HepG2 (cell line): Measurements from ENCODE around the gene RAB40C. TPM values are rescaled to one million over a fixed set of nuclear protein-coding genes. Genes with fewer than 3 reads are reported as not detected.
A peak's percentile ranks its signal among the peaks of the same experiment; 100 is the strongest.

Experiments
- ARID2 ChIP-seq: sonication (generic); formaldehyde crosslinking; IDR thresholded peaks from 2 replicates; pipeline ENCODE4 v1.8.1; 2022; ENCODE audit warnings: mild to moderate bottlenecking, missing genetic modification reagents, borderline replicate concordance
- EEA1 ChIP-seq: sonication (generic); formaldehyde crosslinking; IDR thresholded peaks from 2 replicates; pipeline ENCODE4 v1.5.1; 2020; ENCODE audit warnings: mild to moderate bottlenecking, missing genetic modification reagents, borderline replicate concordance
- ELF1 ChIP-seq: sonication (generic); formaldehyde crosslinking; IDR thresholded peaks from 2 replicates; pipeline ENCODE4 v1.4.0; 2020; ENCODE audit warnings: missing genetic modification reagents
- HOXA5 ChIP-seq: sonication (generic); formaldehyde crosslinking; IDR thresholded peaks from 2 replicates; pipeline ENCODE4 v1.4.0; 2020; ENCODE audit warnings: missing genetic modification reagents
- MAFK ChIP-seq, 2 experiments: IDR thresholded peaks in 1 of 2; conservative IDR thresholded peaks in 1 of 2; 2 replicates each; pipeline ENCODE4 v1.6.1; 2011; ENCODE audit warnings: improper control_type of control experiment in 2 of 2, low read length in 2 of 2
- MAX ChIP-seq: IDR thresholded peaks from 2 replicates; pipeline ENCODE4 v1.6.1; 2012; ENCODE audit warnings: inconsistent platforms
- MED8 ChIP-seq: sonication (generic); formaldehyde crosslinking; IDR thresholded peaks from 2 replicates; pipeline ENCODE4 v1.8.1; 2023; ENCODE audit warnings: mild to moderate bottlenecking, missing genetic modification reagents; ENCODE audit not compliant: insufficient replicate concordance
- MTA3 ChIP-seq: sonication (generic); formaldehyde crosslinking; IDR thresholded peaks from 2 replicates; pipeline ENCODE4 v1.4.0; 2020; ENCODE audit warnings: missing genetic modification reagents
- MYC ChIP-seq: sonication (generic); formaldehyde crosslinking; IDR thresholded peaks from 2 replicates; pipeline ENCODE4 v1.9.0; 2021; ENCODE audit warnings: missing genetic modification reagents, borderline replicate concordance
- PHB2 ChIP-seq: fragments of 450-650 bp; IDR thresholded peaks from 2 replicates; pipeline ENCODE4 v1.6.1; 2018; ENCODE audit not compliant: partially characterized antibody
- SNAPC2 ChIP-seq: sonication (generic); formaldehyde crosslinking; IDR thresholded peaks from 2 replicates; pipeline ENCODE4 v1.8.1; 2022; ENCODE audit warnings: mild to moderate bottlenecking, missing genetic modification reagents
- ZBTB21 ChIP-seq: sonication (generic); formaldehyde crosslinking; IDR thresholded peaks from 2 replicates; pipeline ENCODE4 v1.4.0; 2020; ENCODE audit warnings: missing genetic modification reagents
- ZBTB43 ChIP-seq: sonication (generic); formaldehyde crosslinking; conservative IDR thresholded peaks from 2 replicates; pipeline ENCODE4 v1.4.0; 2020; ENCODE audit warnings: missing genetic modification reagents
- ZFP62 ChIP-seq: sonication (generic); formaldehyde crosslinking; IDR thresholded peaks from 2 replicates; pipeline ENCODE4 v1.4.0; 2020; ENCODE audit warnings: missing genetic modification reagents
- ZNF138 ChIP-seq: sonication (generic); formaldehyde crosslinking; IDR thresholded peaks from 2 replicates; pipeline ENCODE4 v1.5.0; 2020; ENCODE audit warnings: mild to moderate bottlenecking, low read depth, missing genetic modification reagents
- ZNF18 ChIP-seq: sonication (generic); formaldehyde crosslinking; IDR thresholded peaks from 2 replicates; pipeline ENCODE4 v1.8.0; 2022; ENCODE audit warnings: mild to moderate bottlenecking, missing genetic modification reagents; ENCODE audit not compliant: insufficient replicate concordance
- ZNF20 ChIP-seq: sonication (generic); formaldehyde crosslinking; IDR thresholded peaks from 2 replicates; pipeline ENCODE4 v1.4.0; 2020; ENCODE audit warnings: mild to moderate bottlenecking, moderate library complexity, missing genetic modification reagents
- ZNF547 ChIP-seq: sonication (generic); formaldehyde crosslinking; IDR thresholded peaks from 2 replicates; pipeline ENCODE4 v1.5.1; 2020; ENCODE audit warnings: mild to moderate bottlenecking, missing genetic modification reagents
- ZNF589 ChIP-seq: sonication (generic); formaldehyde crosslinking; conservative IDR thresholded peaks from 2 replicates; pipeline ENCODE4 v1.8.0; 2022; ENCODE audit warnings: mild to moderate bottlenecking, moderate library complexity, missing genetic modification reagents
- ZNF614 ChIP-seq: IDR thresholded peaks from 2 replicates; pipeline ENCODE4 v1.6.1; 2018; ENCODE audit warnings: missing biosample characterization, missing genetic modification reagents, inconsistent platforms, borderline replicate concordance
- ZNF652 ChIP-seq: IDR thresholded peaks from 2 replicates; pipeline ENCODE4 v1.6.1; 2016; ENCODE audit warnings: low read depth, borderline replicate concordance
- ZNF674 ChIP-seq: sonication (generic); formaldehyde crosslinking; IDR thresholded peaks from 2 replicates; pipeline ENCODE4 v1.5.0; 2020; ENCODE audit warnings: low read depth, mild to moderate bottlenecking, missing genetic modification reagents
- ZNF710 ChIP-seq: sonication (generic); formaldehyde crosslinking; IDR thresholded peaks from 2 replicates; pipeline ENCODE4 v1.5.0; 2020; ENCODE audit warnings: mild to moderate bottlenecking, missing genetic modification reagents, borderline replicate concordance
- ZNF713 ChIP-seq: sonication (generic); formaldehyde crosslinking; IDR thresholded peaks from 2 replicates; pipeline ENCODE4 v1.4.0; 2020; ENCODE audit warnings: mild to moderate bottlenecking, missing genetic modification reagents
- polyA plus RNA-seq, 8 experiments: library from polyadenylated mRNA; depleted of rRNA in 3 of 8; stranded (reverse) in 7 of 8; unstranded in 1 of 8; fragments of >200 nt; fragmentation: Illumina TruSeq in 4 of 8; extraction: Trizol in 4 of 8; gene quantifications; 2 replicates each; pipeline versions ENCODE4 v1.2.1 to v1.2.3, GENCODE V29; 2011 to 2016; ENCODE audit warnings: low read depth in 4 of 8, missing spikeins in 1 of 8, mixed read lengths in 1 of 8; ENCODE audit not compliant: insufficient read depth in 1 of 8
- total RNA-seq, 5 experiments: library from RNA; depleted of rRNA; stranded (reverse); fragments of >200 nt; fragmentation: Illumina TruSeq; extraction: Trizol; gene quantifications; 2 replicates each; pipeline ENCODE4 v1.2.3, GENCODE V29; 2016; ENCODE audit warnings: low read depth in 1 of 5

Gene RAB40C
- total and polyA plus RNA-seq, 2 of the 13 experiments (the other 11 are each of a cell fraction or from before 2014, with no cell fraction given), result 7.7 to 11.5 TPM

GRCh38 chr16:636206-637080 is 46.6 kb downstream of the RAB40C start, which contains the start of gene METTL26 (continued):
- no peak; the same call in 1 of the 2 replicates for TF ChIP-seq ZNF614 (CRISPR knock-in tag)
- peak; percentile 96 for TF ChIP-seq MAX
- TF ChIP-seq HOXA5 (CRISPR knock-in tag), result peak; percentile 17; the same call in 1 of the 2 replicates
- TF ChIP-seq EEA1, result peak; percentile 46; the same call in 1 of the 2 replicates
- TF ChIP-seq ZNF18 (CRISPR knock-in tag), result peak; percentile 64
- no peak for TF ChIP-seq ZNF674 (CRISPR knock-in tag)
- TF ChIP-seq ZNF20 (CRISPR knock-in tag), result no peak
- TF ChIP-seq ZBTB21 (CRISPR knock-in tag), result no peak
- TF ChIP-seq MYC (CRISPR knock-in tag), result peak; percentile 95
- TF ChIP-seq ZFP62 (CRISPR knock-in tag), result peak; percentile 45
- 0 out of 2 replicates have a peak, but pooled peaks have one; percentile 11 for TF ChIP-seq ZNF547 (CRISPR knock-in tag)
- TF ChIP-seq MED8 (CRISPR knock-in tag), result peak; percentile 73
- TF ChIP-seq ZBTB43, result no peak; the same call in 1 of the 2 replicates
- peak; percentile 48; the same call in 1 of the 2 replicates for TF ChIP-seq ZNF710 (CRISPR knock-in tag)
- peak; percentile 56; the same call in 1 of the 2 replicates for TF ChIP-seq ELF1 (CRISPR knock-in tag)
- TF ChIP-seq ZNF589 (CRISPR knock-in tag), result peak; percentile 92
- TF ChIP-seq ARID2 (CRISPR knock-in tag), result 0 out of 2 replicates have a peak, but pooled peaks have one; percentile 60
- TF ChIP-seq ZNF138 (CRISPR knock-in tag), result no peak
- TF ChIP-seq MTA3 (CRISPR knock-in tag), result no peak
- TF ChIP-seq MAFK (conservative IDR thresholded peaks at IDR 0.05 in 1 of 2, IDR thresholded peaks at IDR 0.05 in 1 of 2; ENCODE audit: low read length in 2 of 2), result no peak
- peak; percentile 65 for TF ChIP-seq SNAPC2
- TF ChIP-seq ZNF652 (CRISPR knock-in tag), result no peak
- TF ChIP-seq ZNF713 (CRISPR knock-in tag), result no peak
- TF ChIP-seq PHB2, result no peak
